K562 (cell line): ENCODE measurements around the gene MAD2L1BP. TPM values are rescaled to one million over a fixed set of nuclear protein-coding genes. Genes with fewer than 3 reads are reported as not detected.

Experiments
- BCLAF1 ChIP-seq, 2 experiments: fragments of 450-650 bp in 1 of 2; IDR thresholded peaks; 2 replicates each; pipeline ENCODE4 v1.6.1; 2011 to 2017; ENCODE audit warnings: low read depth in 2 of 2, antibody characterized with exemption in 1 of 2, borderline replicate concordance in 1 of 2, low read length in 1 of 2, mild to moderate bottlenecking in 1 of 2, mixed read lengths in 1 of 2; ENCODE audit not compliant: control insufficient read depth in 1 of 2
- CCAR2 ChIP-seq: fragments of 200-400 bp; formaldehyde crosslinking; IDR thresholded peaks from 2 replicates; pipeline ENCODE4 v1.6.1; 2017; ENCODE audit warnings: mild to moderate bottlenecking, low read depth, low read length
- CHD1 ChIP-seq: fragments of 200-600 bp; sonication (generic); IDR thresholded peaks from one replicate; pipeline ENCODE4 v1.6.1; 2012; ENCODE audit warnings: mild to moderate bottlenecking, moderate library complexity, low read length, inconsistent platforms
- CHD2 ChIP-seq: IDR thresholded peaks from 2 replicates; pipeline ENCODE4 v1.6.1; 2011; ENCODE audit warnings: low read depth, low read length
- EP300 ChIP-seq: IDR thresholded peaks from 2 replicates; pipeline ENCODE4 v1.6.1; 2012; ENCODE audit warnings: low read length, improper control_type of control experiment
- FUS ChIP-seq: fragments of 200-400 bp; formaldehyde crosslinking; optimal IDR thresholded peaks from 2 replicates; pipeline ENCODE3; 2017; ENCODE audit warnings: low read depth, low read length
- KLF16 ChIP-seq: IDR thresholded peaks from 2 replicates; pipeline ENCODE4 v1.6.1; 2016; ENCODE audit warnings: antibody characterized with exemption
- MCM3 ChIP-seq: fragments of 450-650 bp; IDR thresholded peaks from 2 replicates; pipeline ENCODE4 v1.6.1; 2016
- MEF2A ChIP-seq: IDR thresholded peaks from 2 replicates; pipeline ENCODE4 v1.6.1; 2011; ENCODE audit warnings: low read depth, mild to moderate bottlenecking, low read length, moderate library complexity; ENCODE audit not compliant: control insufficient read depth
- NFATC3 ChIP-seq: fragments of 450-650 bp; IDR thresholded peaks from 2 replicates; pipeline ENCODE4 v1.6.1; 2017; ENCODE audit warnings: mild to moderate bottlenecking
- NR1H2 ChIP-seq: sonication (generic); formaldehyde crosslinking; IDR thresholded peaks from 2 replicates; pipeline ENCODE4 v1.4.0; 2020; ENCODE audit warnings: mild to moderate bottlenecking, missing genetic modification reagents
- PPARD ChIP-seq: fragments of 250-450 bp; sonication (Bioruptor Pico); IDR thresholded peaks from 2 replicates; pipeline ENCODE4 v1.8.0; 2022; ENCODE audit warnings: inconsistent platforms, mild to moderate bottlenecking, moderate library complexity
- RBM34 ChIP-seq: fragments of 200-400 bp; formaldehyde crosslinking; IDR thresholded peaks from 2 replicates; pipeline ENCODE4 v1.6.1; 2018; ENCODE audit warnings: low read length, borderline replicate concordance; ENCODE audit not compliant: insufficient read depth
- SIX5 ChIP-seq, 2 experiments: IDR thresholded peaks; 2 replicates each; pipeline ENCODE4 v1.6.1; 2011; ENCODE audit warnings: low read length in 2 of 2, borderline replicate concordance in 1 of 2, low read depth in 1 of 2, mild to moderate bottlenecking in 1 of 2, moderate library complexity in 1 of 2; ENCODE audit not compliant: insufficient read depth in 1 of 2
- SRSF9 ChIP-seq: fragments of 200-400 bp; formaldehyde crosslinking; IDR thresholded peaks from 2 replicates; pipeline ENCODE4 v1.6.1; 2017; ENCODE audit warnings: low read depth, low read length, borderline replicate concordance
- TCF15 ChIP-seq: fragments of 250-450 bp; sonication (Bioruptor Pico); IDR thresholded peaks from 2 replicates; pipeline ENCODE4 v1.8.0; 2022; ENCODE audit warnings: moderate library complexity, mild to moderate bottlenecking, inconsistent platforms
- XRCC5 ChIP-seq: fragments of 200-400 bp; formaldehyde crosslinking; IDR thresholded peaks from 2 replicates; pipeline ENCODE4 v1.6.1; 2017; ENCODE audit warnings: low read depth, mild to moderate bottlenecking, low read length
- ZNF445 ChIP-seq: fragments of 250-450 bp; sonication (Bioruptor Pico); IDR thresholded peaks from 2 replicates; pipeline ENCODE4 v1.4.0; 2020; ENCODE audit warnings: low read depth, mild to moderate bottlenecking, moderate library complexity
- ZNF518B ChIP-seq: fragments of 250-450 bp; sonication (Bioruptor Pico); IDR thresholded peaks from 2 replicates; pipeline ENCODE4 v1.5.0; 2021; ENCODE audit warnings: mild to moderate bottlenecking, moderate library complexity
- ZNF668 ChIP-seq: fragments of 250-450 bp; sonication (Bioruptor Pico); IDR thresholded peaks from 2 replicates; pipeline ENCODE4 v1.8.0; 2022; ENCODE audit warnings: mild to moderate bottlenecking, inconsistent platforms
- polyA plus RNA-seq, 8 experiments: library from polyadenylated mRNA; depleted of rRNA in 4 of 8; stranded (reverse) in 5 of 8; unstranded in 3 of 8; fragments of >200 nt; fragmentation: Nextera tagmentation in 2 of 8; fragmentation: Illumina TruSeq in 1 of 8; extraction: Ambion mirVana in 2 of 8; extraction: Trizol in 1 of 8; gene quantifications; 2 replicates each; pipeline versions ENCODE4 v1.2.1 to v1.2.3, GENCODE V29; 2011 to 2014; ENCODE audit warnings: inconsistent platforms in 1 of 8, missing spikeins in 1 of 8
- total RNA-seq, 7 experiments: library from RNA; depleted of rRNA in 6 of 7; stranded (reverse); fragments of >200 nt in 6 of 7; fragmentation: Illumina TruSeq in 2 of 7; extraction: Trizol in 2 of 7; gene quantifications; 2 replicates each; pipeline versions ENCODE4 v1.2.1 to v1.2.3, GENCODE V29; 2011 to 2021; ENCODE audit warnings: low replicate concordance in 1 of 7

Gene MAD2L1BP
- total and polyA plus RNA-seq, 9 of the 15 experiments (the other 6 are each of a cell fraction or from before 2014, with no cell fraction given) = 69.7 to 321 (median 111) TPM

- TF ChIP-seq ZNF518B (CRISPR knock-in tag) (no peak), PPARD (no peak), XRCC5 (peak; percentile 61; the same call in 1 of the 2 replicates), SRSF9 (no peak), MCM3 (no peak), RBM34 (no peak), KLF16 (no peak), CCAR2 (no peak), FUS (no peak), MEF2A (no peak), ZNF668 (CRISPR knock-in tag) (no peak), NR1H2 (0 out of 2 replicates have a peak, but pooled peaks have one; percentile 32), EP300 (no peak), BCLAF1 (IDR thresholded peaks at IDR 0.05; ENCODE audit: borderline replicate concordance in 1 of 2, control insufficient read depth in 1 of 2, low read depth in 2 of 2, low read length in 1 of 2) (0 out of 4 replicates have a peak, but pooled peaks of 1 of the 2 experiments have one; percentile 33), CHD1 (peak; percentile 41), CHD2 (no peak; the same call in 1 of the 2 replicates), TCF15 (CRISPR knock-in tag) (no peak), SIX5 (IDR thresholded peaks at IDR 0.05; ENCODE audit: borderline replicate concordance in 1 of 2, insufficient read depth in 1 of 2, low read depth in 1 of 2, low read length in 2 of 2) (no peak), NFATC3 (no peak), ZNF445 (CRISPR knock-in tag) (no peak)
These were observed 52.1 kb downstream of the MAD2L1BP start, which contains the start of gene MRPS18A (continued) for GRCh38 chr6:43687437-43688347.
